Activated T-cell treated with anti-CD3 and anti-CD28 coated beads for 24 hours (primary cell): ENCODE results near the gene C1orf167.

Experiments
- DNase-seq: peaks from one replicate; pipeline ENCODE4 v3.0.0-alpha.2; 2020; ENCODE audit warnings: low read depth

The C1orf167 gene

DNA sequence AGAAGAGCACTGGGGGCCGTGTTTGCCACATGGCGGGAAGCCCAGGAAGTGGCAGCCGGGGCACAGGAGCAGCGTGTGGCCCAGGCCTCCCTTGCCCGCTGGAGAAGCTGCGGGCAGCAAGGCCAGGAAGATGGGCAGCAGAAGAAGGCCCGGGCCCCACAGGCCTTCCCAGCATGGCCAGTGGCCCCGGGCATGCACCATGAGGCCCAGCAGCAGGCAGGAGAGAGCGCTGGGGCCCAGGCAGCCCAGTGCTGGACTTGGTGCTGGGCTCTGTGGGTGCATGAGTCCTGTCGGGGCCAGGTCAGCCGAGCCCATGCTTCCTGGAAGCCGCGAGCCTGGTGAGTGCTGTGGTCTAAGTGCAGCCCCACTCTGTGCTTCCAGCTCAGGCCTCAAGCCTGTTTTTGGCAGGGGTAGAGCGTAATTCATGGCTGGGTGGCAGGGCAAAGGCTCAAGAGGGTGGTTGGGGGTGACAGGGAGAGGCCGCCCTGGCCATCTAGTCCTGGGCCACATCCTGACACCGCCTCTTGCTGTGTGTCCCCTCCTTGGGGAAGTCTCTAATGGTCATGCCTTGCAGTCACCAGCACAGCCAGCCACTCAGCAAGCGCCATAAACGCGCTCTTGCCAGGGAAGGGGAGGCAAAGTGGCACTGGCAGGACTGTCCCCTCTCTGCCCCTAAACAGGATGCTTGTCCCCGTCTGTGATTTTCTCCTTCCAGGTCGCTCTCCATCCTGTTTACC, 22.4 kb downstream of the C1orf167 start:
- DNase-seq, result no peak

DNA sequence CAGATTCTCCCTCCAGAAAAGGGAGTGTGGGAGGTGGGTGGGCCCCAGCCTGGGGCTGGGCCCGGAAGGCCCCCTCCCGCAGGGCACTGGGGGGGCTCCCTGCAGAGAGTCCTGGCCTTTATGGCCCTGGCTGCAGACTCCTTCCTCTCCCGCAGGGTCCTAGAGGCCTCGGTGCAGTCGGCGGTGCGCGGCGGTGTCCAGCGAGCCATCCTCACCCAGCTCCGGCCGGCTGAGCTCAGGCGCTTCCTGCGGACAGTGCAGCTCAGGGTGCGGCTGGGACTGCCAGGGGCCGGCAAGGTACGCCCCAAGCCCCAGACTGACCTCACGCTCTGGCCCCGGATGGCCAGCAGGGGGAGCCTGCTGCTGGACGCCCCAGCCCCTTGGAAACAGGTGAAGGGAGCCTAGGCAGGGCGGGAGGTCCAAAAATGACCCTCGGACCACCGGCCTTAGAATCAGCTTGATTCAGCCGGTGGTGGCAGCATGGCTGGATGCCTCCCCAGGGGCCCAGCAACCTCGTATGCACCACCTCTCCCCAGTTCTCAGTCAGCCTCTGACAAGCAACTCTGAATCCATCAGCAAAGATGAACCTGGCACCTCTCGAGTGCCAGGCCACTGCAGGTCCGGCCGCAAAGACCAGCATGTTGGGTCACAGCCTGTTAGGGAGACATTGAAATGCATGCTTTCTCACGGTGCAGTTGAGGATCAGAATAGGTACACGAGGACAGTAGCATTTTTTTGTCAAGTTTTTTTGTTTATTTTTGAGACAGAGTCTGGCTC, 23.2 kb downstream of the C1orf167 start:
- DNase-seq, result no peak

DNA sequence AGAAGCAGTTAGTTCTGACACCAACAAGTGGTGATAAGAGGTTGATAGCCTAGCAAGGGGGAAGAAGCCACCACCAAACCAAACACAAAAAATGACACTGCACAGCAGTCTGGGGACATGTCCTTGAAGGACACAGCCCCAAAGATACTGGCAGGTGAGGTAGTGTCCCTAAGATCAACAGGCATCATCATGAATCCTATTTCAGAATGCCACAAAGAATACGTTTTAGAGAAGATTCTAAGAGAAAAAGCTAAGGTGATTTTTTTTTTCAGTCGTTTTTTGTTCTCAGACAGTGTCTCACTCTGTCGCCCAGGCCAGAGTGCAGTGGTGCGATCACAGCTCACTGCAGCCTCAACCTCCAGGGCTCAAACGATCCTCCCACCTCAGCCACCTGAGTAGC, 24.2 kb downstream of the C1orf167 start:
- no peak for DNase-seq

DNA sequence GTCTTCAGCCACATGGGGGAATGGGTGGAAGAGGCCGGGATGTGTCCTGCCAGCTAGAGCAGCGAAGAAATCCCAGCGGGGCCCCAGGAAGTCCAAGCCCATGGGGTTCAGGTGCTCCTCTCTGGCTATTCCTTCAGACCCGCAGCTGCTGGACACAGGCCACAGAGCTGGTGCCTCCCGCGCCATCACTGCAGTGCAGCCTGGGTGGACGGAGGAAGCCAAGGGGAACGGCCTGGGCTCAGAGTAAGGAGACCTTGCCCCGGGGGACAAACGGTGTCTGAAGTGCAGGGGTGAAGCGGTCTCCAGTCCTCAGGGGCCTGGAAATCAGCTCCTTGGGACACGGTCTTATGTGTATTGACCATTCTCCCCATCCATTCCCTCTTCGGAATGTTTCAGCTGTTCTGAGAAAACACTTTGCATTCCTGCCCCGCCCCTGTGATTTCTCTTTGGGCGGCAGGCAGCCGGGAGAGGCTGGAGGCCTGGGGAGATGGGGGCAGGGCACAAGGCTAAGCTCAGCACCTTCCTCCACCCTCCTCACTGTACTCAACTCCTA, 25.3 kb downstream of the C1orf167 start:
- no peak for DNase-seq

DNA sequence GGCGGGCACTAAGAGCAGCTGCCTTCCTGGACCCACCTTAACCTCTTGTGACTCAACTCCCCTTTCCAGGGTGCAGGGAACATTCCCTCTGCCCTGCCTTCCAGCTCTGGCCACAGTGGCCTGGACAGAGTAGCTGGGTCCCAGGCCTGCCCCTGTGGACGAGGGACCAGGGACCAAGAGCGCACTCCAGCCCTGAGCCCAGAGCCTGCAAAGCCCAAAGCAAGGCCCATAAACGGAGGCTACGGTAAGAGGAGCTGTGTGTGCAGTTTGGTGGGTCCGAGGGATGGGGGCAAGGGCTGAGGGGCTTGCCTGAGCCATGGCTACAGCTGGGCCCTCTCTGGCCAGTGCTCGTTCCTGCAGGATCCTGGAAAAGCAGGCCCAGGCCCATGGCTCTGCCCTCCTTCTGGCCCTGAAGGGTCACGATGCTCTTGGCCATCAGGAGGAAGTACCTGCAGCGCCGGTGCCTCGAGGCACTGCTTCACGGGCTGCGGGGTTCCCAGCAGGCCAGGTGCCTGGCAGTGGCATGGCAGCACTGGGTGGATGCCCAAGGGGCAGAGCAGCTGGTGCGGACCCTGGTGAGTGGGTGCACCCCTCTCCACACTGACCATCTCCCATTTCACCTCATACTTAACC, 25.9 kb downstream of the C1orf167 start:
- no peak for DNase-seq

DNA sequence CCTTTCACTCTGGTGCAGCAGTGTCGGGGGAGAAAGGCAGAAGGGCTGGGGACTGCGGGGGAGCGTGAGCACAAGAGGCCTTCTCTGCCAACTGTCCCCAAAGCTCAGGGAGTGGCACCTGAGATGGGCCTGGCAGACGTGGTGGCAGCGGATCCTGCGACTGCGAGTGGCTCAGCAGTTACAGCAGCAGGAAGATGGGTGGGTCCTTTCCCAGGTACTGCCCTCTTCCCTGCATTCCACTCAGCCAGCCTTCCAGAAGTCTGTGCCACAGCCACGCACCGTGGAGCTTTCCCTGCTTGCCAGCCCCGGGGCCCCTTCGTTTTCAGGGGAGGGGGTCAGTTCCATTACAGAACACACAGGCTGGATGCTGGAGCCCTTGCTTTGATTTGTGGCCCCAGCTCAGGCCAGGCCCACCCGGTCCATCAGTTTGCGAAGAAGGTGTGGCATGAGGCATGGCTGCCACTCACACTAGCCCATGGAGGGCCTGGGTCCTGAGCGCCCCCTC, 26.6 kb downstream of the C1orf167 start:
- no peak for DNase-seq

DNA sequence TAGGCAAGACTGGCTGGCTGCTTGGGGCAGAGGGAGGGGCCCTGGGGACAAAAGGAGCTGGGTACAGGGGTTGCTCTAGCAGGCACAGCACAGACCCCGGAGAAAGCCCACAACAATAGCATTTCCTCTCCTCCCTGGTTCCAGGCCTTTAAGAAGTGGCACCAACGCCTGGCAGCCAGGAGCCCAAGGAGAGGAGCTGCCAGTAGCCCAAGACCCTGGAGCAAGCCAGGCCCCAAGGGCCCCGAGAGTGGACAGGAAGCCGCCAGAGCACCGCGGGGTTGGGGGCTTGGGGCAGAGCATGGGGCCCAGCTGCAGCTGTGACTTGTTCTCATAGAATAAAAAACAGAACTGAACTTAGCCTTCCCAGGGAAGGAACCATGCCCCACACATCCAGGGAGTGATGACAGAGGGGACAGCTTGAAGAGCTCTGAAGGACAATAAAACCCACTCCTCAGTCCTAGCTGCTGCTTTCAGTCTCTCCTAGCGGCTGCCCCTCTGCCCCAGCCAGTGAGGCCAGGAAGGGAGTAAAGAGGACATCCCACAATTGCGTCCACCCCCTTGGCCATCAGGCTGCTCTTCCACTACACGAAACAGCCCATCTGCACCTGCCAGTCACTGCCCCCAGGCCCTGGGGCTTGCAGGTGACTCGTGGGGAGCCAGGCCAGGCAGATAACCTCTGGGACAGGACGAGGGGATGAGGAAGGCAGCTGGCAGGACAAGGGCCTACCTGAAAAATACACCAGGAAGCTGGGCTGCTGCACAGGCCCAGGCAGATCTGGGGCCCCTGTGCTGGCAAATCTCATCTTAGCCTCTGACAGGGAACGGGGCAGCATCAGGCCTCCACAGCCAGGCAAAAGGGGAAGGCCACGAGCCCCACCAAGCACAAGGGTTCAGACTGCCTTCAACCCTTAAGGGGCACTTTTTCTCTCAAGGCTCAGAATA, 27.4 kb downstream of the C1orf167 start:
- no peak for DNase-seq

DNA sequence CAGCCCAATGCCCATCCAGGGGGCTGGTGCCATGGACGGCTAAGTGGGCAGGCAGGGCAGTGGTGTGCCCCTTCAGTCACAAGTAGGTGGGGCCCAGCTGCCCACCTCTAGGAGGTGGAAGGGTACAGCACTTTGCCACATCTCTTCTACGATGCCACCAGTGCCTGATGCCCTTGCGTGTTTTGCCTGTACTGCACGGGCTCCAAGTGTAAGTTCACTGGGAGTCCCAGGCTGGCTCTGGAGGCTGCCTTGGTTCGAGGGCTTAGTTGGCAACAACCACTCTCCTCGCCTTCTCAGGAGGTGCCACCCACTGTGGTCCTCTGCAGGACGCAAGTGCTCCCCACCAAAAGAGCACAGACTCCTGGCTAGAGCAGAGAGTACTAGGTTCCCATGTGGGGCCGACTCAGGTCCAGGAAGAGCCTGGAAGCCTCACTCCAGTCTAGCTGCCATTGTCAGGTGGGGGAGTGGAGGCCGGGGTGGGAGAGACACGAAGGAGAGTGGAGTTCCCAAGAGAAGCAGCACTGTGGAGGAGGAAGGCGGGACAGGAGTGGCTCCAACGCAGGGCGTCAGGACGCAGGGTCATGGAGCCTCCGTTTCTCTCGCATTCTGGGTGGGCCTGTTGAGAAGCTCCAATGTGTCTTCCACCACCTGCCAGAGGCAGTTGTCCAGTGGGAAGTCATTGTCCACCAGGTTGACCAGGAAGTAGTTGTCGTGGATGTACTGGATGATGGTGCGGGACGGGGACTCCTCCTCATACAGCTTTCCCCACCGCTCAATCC, 28.3 kb downstream of the C1orf167 start:
- DNase-seq, result no peak

DNA sequence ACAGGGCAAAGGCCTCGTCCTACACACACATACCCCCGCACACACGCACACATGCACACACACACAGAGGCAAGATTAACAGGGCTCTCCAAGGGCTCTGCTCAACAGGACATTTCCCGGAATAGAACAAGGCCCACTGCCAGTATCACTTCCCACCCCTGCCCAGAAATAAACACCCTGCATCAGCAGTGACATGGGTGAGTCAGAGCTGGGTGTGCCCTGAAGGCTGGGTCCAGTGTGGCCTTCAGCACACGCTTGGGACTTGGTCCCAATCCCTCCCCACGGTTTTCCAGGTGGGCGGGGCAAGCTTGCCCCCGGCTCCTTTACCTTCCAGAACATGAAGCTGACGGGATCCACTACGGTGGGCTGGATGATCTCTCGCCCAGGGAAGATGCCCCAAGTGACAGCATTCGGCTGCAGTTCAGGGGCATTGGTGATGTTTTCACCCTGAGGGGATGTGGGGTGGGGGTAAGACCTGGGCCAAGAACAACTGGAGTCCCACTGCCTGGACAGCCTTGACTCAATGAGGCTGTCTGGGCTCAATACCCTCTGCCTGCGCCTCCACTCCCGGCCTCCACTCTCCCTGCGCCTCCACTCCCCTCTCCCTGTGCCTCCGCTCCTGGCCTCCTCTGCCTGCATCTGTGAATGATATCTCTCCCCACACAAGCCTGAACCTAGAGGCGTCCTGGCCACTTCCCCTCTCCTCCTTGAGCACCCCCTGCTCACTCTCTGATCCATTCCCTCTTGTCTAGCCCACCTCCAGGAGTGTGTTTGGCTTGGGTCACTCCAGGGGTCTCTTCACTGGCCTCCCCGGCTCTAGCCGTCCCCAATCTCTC, 29.1 kb downstream of the C1orf167 start:
- no peak for DNase-seq

DNA sequence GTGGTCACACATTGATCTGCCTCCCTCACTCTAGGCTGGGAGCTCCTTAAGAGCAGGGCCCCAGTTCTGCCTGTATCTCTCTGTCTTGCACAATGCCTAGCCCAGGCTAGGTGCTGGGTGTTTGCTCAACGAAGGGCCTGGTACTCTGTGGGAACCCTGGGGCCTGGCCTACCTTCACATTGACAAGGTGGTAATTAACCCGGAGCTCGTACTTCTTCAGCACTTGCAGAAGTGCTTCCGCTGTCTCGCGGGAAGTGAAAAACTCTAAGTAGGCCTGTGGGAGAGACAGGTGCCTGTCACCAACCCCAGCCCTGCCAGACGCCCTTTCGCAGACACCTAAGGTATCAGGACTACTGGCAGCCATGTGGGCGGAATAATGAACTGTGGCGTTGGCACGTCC, 30.1 kb downstream of the C1orf167 start:
- DNase-seq, result no peak

DNA sequence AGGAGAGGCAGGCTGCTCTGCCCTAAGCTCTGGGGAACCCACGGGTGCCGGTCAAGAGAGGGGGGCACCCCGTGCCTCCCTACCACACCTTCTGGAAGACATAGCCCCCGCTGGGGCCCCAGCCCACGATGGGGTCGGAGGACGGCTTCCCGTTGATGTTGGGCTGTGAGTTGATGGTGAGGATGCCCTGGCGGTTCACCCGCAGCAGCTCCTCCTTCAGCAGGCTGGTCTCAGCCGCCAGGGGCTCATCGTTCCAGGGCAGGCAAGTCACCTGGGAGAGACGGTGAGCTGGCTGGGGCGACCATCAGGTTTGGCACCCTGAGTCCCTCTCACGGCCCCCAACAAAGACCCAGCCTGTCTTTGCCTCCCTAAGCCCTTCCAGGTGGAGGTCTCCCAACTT, 31.8 kb downstream of the C1orf167 start:
- no peak for DNase-seq

DNA sequence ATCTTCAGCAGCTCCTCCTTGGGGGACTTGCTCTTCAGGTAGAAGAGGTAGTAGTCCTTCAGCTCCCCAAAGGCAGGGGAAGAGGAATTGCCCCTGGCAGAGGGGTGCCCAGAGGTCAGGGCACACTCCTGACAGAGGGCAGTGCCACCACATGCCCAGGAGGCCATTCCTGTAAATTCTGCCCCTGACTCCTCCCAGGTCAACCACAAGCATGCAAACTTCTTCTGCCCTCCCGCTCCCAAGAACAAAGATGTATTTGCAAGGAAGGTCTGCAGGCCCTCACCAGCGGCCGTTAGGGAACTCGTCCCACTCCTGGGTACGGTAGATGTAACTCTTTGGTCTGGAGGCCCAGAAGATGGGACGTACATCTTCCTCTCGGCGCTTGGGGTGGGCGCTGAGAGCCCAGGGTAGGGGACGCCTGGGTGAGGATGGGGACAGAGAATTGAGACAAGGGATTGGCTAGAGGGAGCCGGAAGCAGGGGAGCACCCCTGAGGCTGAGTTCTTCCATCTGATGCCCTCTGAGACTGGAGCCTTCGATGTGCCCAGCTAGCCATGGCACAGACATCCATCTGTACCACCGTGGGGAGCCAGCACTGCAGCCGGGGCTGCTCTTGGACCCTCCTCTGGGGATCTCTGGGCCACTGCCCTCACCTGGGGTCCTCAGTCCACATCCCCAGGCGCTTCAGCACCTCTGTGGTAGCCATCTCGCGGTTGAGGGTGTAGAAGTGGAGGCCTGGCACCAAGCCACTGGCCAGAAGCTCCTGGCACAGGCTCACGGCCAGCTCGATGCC, 32.6 kb downstream of the C1orf167 start:
- no peak for DNase-seq

DNA sequence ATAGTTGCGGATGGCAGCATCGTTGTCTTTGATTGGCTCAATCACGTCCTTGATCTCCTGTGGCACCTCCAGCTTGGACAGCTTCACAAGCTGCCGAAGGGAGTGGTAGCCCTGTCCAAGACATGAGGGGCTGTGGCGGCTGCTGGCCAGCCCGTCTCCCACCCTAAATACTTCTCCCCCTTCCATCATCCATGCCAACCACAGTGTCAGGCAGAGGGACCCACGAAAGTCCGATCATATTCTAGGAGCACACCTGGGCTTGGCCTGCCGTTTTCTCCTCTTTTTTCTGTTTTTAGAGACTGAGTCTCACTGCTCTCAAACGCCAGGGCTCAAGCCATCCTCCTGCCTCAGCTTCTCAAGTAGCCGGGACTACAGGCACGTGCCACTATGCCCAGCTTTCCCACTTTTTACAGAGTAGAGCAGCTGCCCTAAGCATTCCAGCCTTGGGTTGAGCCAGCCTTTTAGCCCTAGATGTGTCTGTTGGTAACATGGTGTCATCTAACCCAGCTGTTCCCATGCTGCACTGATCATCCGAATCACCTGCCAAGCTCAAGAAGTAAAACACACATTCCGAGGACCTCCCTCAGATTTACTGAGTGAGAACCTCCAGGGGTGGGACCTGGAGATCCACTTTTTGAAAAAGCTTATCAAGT, 33.4 kb downstream of the C1orf167 start:
- DNase-seq, result no peak

DNA sequence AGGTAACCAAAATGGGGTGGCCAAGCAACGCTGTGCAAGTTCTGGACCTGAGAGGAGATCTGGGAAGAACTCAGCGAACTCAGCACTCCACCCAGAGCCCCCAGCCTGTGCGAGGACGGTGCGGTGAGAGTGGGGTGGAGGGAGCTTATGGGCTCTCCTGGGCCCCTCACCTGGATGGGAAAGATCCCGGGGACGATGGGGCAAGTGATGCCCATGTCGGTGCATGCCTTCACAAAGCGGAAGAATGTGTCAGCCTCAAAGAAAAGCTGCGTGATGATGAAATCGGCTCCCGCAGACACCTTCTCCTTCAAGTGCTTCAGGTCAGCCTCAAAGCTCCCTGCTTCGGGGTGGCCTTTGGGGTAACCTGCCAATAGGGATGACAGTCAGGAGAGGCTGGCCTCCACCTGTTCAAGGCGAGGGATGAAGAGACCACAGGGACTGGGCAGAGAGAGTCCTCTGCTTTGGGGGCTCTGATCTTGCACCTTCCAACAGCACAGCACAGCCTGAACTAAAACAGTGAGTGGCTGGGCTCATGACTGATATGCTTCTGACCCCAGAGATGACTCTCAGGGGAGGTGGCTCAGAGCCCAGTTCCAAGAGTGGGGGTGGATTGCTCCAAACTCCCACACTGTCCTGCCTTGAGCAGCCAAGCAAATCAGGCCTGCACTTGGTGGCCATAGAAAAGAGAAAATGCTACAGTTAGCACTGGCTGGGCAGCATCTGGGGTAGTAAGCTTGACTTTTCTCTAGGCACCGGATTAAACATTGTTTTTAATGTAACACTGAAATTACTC, 34.2 kb downstream of the C1orf167 start:
- no peak for DNase-seq

DNA sequence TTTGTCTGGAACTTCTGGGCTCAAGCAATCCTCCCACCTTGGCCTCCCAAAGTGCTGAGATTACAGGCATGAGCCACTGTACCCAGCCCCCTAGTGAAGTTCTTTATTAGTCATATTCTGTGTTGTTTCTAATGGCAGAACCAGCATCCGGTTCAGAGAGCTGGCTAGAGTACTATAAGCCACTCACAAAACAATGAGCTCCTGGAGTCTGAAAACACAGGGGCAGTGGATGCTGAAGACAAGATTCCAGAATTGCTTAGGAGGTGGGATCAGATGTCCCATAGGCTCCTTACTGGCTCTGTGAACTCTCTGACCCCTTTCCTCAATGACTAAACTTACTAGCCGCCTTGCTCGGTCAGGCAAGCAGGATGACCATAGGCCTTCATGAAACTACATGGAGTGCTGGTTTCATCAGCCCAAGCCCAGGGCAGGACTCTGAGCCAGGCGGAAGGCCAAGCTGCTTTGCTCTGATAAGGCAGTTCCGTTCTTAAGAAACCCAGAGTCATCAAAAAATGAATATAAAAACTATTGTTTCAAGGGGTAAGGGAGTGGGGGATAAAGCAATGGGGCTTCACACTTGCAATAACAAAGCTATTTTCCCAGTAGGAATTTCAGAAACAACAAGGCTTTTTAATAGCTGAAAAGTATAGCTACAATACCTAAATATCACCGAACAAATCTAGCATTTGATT, 35.7 kb downstream of the C1orf167 start:
- DNase-seq, result no peak

DNA sequence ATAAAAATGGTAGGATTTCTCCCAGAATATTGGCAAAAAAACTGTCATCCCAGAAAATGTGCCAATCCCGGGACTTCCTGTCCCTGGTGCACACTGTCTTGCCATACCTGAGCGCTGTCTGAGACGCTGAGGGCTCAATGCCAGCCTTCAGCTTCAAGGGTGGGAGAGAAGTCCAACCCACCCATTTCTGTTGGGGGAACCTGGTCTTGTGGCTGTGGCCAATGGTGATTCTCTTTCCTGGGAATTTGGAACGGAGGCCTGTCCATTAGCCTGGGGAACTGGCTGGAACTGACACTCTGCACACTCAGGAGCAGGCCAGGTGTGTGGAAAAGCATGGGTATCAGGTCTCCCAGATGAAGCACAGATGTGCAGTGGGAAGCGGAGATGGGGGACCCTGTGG, 37.1 kb downstream of the C1orf167 start:
- no peak for DNase-seq

DNA sequence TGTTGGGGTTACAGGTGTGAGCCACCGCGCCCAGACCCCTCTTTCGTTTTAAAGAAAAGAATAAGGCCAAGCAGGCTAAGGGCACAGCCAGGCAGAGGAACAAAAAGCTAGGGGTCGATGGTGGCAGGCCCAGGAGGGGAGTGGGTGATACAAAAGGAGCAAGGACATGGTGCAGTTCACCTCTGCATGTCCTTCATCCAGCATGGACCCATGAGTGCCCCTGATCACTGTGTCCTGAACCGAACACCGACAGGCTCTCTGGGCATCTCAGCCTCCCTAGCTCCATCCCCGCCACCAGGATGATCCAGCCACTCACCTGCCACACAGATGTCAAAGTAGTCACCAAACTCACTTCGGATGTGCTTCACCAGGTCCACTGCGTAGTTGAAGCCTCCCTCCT, 37.9 kb downstream of the C1orf167 start:
- no peak for DNase-seq
